Ovary (tissue), 9 donors: Measurements from ENCODE around the gene CPA5. TPM values are rescaled to one million over a fixed set of nuclear protein-coding genes. Genes with fewer than 3 reads are reported as not detected.

Experiments used
- DNase-seq, 5 donors: peaks; one replicate each; pipeline ENCODE4 v3.0.0-alpha.2; 2019 to 2020
- H3K27ac ChIP-seq, 2 donors: fragments of 200-600 bp; one replicate each; pipeline versions ENCODE4 v1.5.1 to v1.8.0; 2019 to 2022
- H3K27me3 ChIP-seq: fragments of 200-600 bp; one replicate; pipeline ENCODE4 v1.8.0; 2022
- H3K36me3 ChIP-seq: fragments of 200-600 bp; sonication (generic); one replicate; pipeline ENCODE4 v1.5.1; 2019
- H3K4me1 ChIP-seq: one replicate; pipeline ENCODE4 v1.8.1; 2013; ENCODE audit warnings: mild to moderate bottlenecking, moderate library complexity; ENCODE audit not compliant: insufficient read depth
- H3K4me3 ChIP-seq: fragments of 200-600 bp; sonication (generic); one replicate; pipeline ENCODE4 v1.5.1; 2017
- H3K9me3 ChIP-seq, 2 donors: fragments of 200-600 bp in 1 of 2; sonication (generic) in 1 of 2; one replicate each; pipeline versions ENCODE4 v1.5.1 to v1.8.1; 2013 to 2019; ENCODE audit warnings: mild to moderate bottlenecking in 1 of 2, moderate library complexity in 1 of 2
- CTCF ChIP-seq, 3 donors: fragments of 450-650 bp in 2 of 3; fragments of 200-600 bp in 1 of 3; IDR thresholded peaks; one replicate each; pipeline versions ENCODE4 v1.5.1 to v1.8.0; 2016 to 2022; ENCODE audit warnings: antibody characterized with exemption in 3 of 3, mild to moderate bottlenecking in 1 of 3
- EP300 ChIP-seq: sonication (generic); formaldehyde crosslinking; IDR thresholded peaks from one replicate; pipeline ENCODE4 v1.6.1; 2017; ENCODE audit warnings: antibody characterized with exemption
- POLR2A ChIP-seq: fragments of 450-650 bp; IDR thresholded peaks from one replicate; pipeline ENCODE4 v1.6.1; 2017; ENCODE audit warnings: antibody characterized with exemption, mild to moderate bottlenecking, moderate library complexity
- WGBS, 3 donors: extraction: QIAGEN DNeasy Blood & Tissue Kit in 1 of 3; methylation state at CpG; one replicate each; pipeline versions ENCODE4 v1.1.5 to v1.1.7; 2013 to 2017; 5-methylcytosine and 5-hydroxymethylcytosine counted together
- intact Hi-C, 4 donors: fragments of 100-400 bp; cut with DNase I; formaldehyde crosslinking; loops; one replicate each; pipeline versions ENCODE4 v1.11.0 to v1.15.1; 2022 to 2023
- polyA plus RNA-seq, 2 donors: library from polyadenylated mRNA; stranded (reverse); fragments of 200-250 nt in 1 of 2; fragments of 350-450 nt in 1 of 2; fragmentation: Illumina TruSeq in 1 of 2; extraction: RNeasy Lipid Tissue Mini Kit (QIAGEN cat#74804) in 1 of 2; gene quantifications; one replicate each; pipeline ENCODE4 v1.2.3, GENCODE V29; 2013 to 2014
- total RNA-seq, 7 donors: library from RNA; depleted of rRNA in 2 of 7; stranded (reverse); fragments of >200 nt in 2 of 7; fragmentation: NEBNext Ultra II Directional in 3 of 7; extraction: Animal tissue kit (Norgen Biotek cat#: 25700) in 3 of 7; gene quantifications; one replicate each; pipeline versions ENCODE4 v1.1.0 to v1.2.4, GENCODE V29; 2016 to 2023
- donor health status: DM: no; HTN: no; CAD: no; lungs with moderate emphysema.
- donor health status: DM: no; HTN: no; CAD: no.
- donor health status: Bipolar disorder and iron deficiency.
- donor health status: DM: yes; HTN: yes; CAD: no.
- donor health status: DM: no; HTN: no; CAD: no.
- donor health status: DM: yes; HTN: yes; CAD: no.

Gene CPA5
- total and polyA plus RNA-seq, 9 donors: not detected

- H3K27ac ChIP-seq: no peak overlapping the region
- no peaks in the 10 kb centered on the region for H3K9me3 ChIP-seq
- WGBS, 3 donors: 90 to 92% (median 92%) methylated on average over 5 of the region's 5 CpGs
- no peaks in the 10 kb centered on the region for H3K27me3 ChIP-seq
- TF ChIP-seq POLR2A: no peak
- TF ChIP-seq EP300: no peak
- no peak for TF ChIP-seq CTCF (IDR thresholded peaks at IDR 0.05)
- no peaks in the 10 kb centered on the region for H3K36me3 ChIP-seq
- H3K4me1 ChIP-seq: no peaks in the 10 kb centered on the region
- intact Hi-C loops: no loop called here
- DNase-seq: no peak
- no peak overlapping the region for H3K4me3 ChIP-seq
These were observed 45.9 kb upstream of the CPA5 start for GRCh38 chr7:130298544-130299326.

GRCh38 chr7:130299866-130300265 lies 44.8 kb upstream of the CPA5 start:
- Histone ChIP-seq H3K36me3 (no peaks in the 10 kb centered on the region), H3K9me3 (no peaks in the 10 kb centered on the region), H3K27ac (no peak overlapping the region), H3K27me3 (no peaks in the 10 kb centered on the region), H3K4me3 (no peak overlapping the region), H3K4me1 (no peaks in the 10 kb centered on the region)
- intact Hi-C loops: no loop called here
- TF ChIP-seq POLR2A (no peak), EP300 (no peak)
- no peak for DNase-seq
- 84 to 90% (median 89%) methylated on average over 7 of the region's 7 CpGs for WGBS, 3 donors

- H3K4me3 ChIP-seq: no peak overlapping the region
- no peak for DNase-seq
- TF ChIP-seq EP300: no peak
- WGBS, 3 donors: 49 to 59% (median 55%) methylated on average over 8 of the region's 8 CpGs
- H3K9me3 ChIP-seq: no peaks in the 10 kb centered on the region
- H3K27ac ChIP-seq: no peak overlapping the region
- no peaks in the 10 kb centered on the region for H3K4me1 ChIP-seq
- intact Hi-C loops: no loop called here
- no peaks in the 10 kb centered on the region for H3K27me3 ChIP-seq
- no peaks in the 10 kb centered on the region for H3K36me3 ChIP-seq
These were observed 43.1 kb upstream of the CPA5 start for GRCh38 chr7:130301501-130302020.

- DNase-seq: no peak
- no peaks in the 10 kb centered on the region for H3K36me3 ChIP-seq
- no peak overlapping the region for H3K4me3 ChIP-seq
- H3K4me1 ChIP-seq: no peaks in the 10 kb centered on the region
- no peak overlapping the region for H3K27ac ChIP-seq
- intact Hi-C loops: no loop called here
- no peak for TF ChIP-seq EP300
- no peak for TF ChIP-seq POLR2A
- no peak for TF ChIP-seq CTCF (IDR thresholded peaks at IDR 0.05)
- no peaks in the 10 kb centered on the region for H3K27me3 ChIP-seq
- H3K9me3 ChIP-seq: no peaks in the 10 kb centered on the region
These were observed 42.0 kb upstream of the CPA5 start for GRCh38 chr7:130302649-130303048.

- intact Hi-C loops: no loop called here
- Histone ChIP-seq H3K27me3 (no peaks in the 10 kb centered on the region), H3K4me3 (no peak overlapping the region), H3K36me3 (no peaks in the 10 kb centered on the region), H3K27ac (no peak overlapping the region), H3K4me1 (no peaks in the 10 kb centered on the region), H3K9me3 (no peaks in the 10 kb centered on the region)
- DNase-seq: no peak
- TF ChIP-seq EP300 (no peak), CTCF (IDR thresholded peaks at IDR 0.05) (no peak), POLR2A (no peak)
- WGBS, 3 donors: 14 to 47% (median 17%) methylated on average over 2 of the region's 2 CpGs
These were observed 41.5 kb upstream of the CPA5 start for GRCh38 chr7:130303127-130303526.
